Left renal pelvis (tissue), 4 donors: ENCODE measurements around the gene CAPN6. TPM values are rescaled to one million over a fixed set of nuclear protein-coding genes. Genes with fewer than 3 reads are reported as not detected.

Experiments
- DNase-seq, 4 donors: peaks; one replicate each; pipeline ENCODE4 v3.0.0-alpha.2; 2013; ENCODE audit warnings: low read depth in 4 of 4, low spot score in 3 of 4
- polyA plus RNA-seq, 4 donors: library from polyadenylated mRNA; unstranded; fragments of 120-200 nt; gene quantifications; one replicate each; pipeline ENCODE4 v1.2.1, GENCODE V29; 2013; ENCODE audit not compliant: insufficient read length in 4 of 4

CAPN6 gene
- polyA plus RNA-seq, 4 donors = 20.7 to 57.0 (median 26.8) TPM

GRCh38 chrX:111216293-111216801 is 53.9 kb downstream of the CAPN6 start:
- DNase-seq = no peak

GRCh38 chrX:111207851-111208250 is 62.4 kb downstream of the CAPN6 start:
- DNase-seq = no peak

- DNase-seq = no peak
Observed at GRCh38 chrX:111200327-111200726, 70.0 kb downstream of the CAPN6 start.

- no peak for DNase-seq
Observed at GRCh38 chrX:111199505-111199904, 70.8 kb downstream of the CAPN6 start.

Other genes starting within 250 kb of the CAPN6 start
- 10 to 100 TPM in 1 of 4 donors, 1 to 10 TPM in 3; 6.4 to 21.1 (median 7.7) TPM for gene PAK3, start 174.3 kb downstream of the CAPN6 start, polyA plus RNA-seq
- 1 to 10 TPM in 3 of 4 donors, under 1 TPM in 1; 0.67 to 2.8 (median 2.1) TPM for gene DCX, start 141.7 kb upstream of the CAPN6 start, polyA plus RNA-seq
- gene SERTM2, start 241.2 kb upstream of the CAPN6 start, polyA plus RNA-seq = under 1 TPM in 2 of 4 donors, not detected in 2; 0.04 to 0.06 TPM